ENCODE measurements around the gene MEGF11.
A peak's percentile ranks its signal among the peaks of the same experiment; 100 is the strongest.
"Not testable (repeated sequence)": the region's sequence is repeated elsewhere in the genome, so short reads cannot be mapped to it uniquely, and the experiment has no call there.

Gene MEGF11

DNA sequence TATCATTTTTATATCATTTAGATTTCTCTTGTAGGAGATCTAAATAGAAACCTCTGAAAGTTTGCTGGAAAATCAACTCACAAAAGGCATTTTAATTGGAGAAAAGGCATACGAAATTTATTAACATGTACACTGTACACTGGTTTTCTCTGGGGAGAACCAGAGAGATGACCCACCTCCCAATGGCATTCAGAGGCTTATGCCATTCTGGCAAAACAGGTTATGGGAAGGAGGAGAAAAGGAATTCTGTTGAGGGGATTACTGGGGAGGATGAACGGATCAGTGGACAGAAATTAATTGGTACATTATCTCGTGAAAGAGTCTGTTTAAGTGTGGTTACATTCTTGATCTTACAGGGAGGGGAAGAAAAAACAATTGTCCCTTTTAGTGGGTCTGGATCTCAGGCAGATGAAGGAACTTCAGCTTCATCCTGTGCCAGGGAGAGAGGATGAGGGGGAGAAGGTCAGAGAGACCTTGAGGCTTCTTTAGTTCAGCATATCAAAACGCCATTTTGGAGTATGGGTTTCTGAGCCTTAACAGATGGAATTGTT is 367.8 kb downstream of the MEGF11 start:
- H3K4me1 ChIP-seq: peaks cover 11 to 37% (median 16%) of the 10 kb centered on the region in 10 experiments; a peak in 18 of 20 replicates
- H4K20me1 ChIP-seq: peaks cover 0 to 100% (median 20%) of the 10 kb centered on the region in 11 experiments; a peak in 14 of 22 replicates
- no peaks in the 10 kb centered on the region for H3K27me3 ChIP-seq
- H3K27ac ChIP-seq: no peak overlapping the region
- no peak overlapping the region for H3K9ac ChIP-seq
- no peak overlapping the region for H3K4me2 ChIP-seq
- peaks cover 85 to 100% (median 96%) of the 10 kb centered on the region in 11 experiments for H3K36me3 ChIP-seq
- H3K4me3 ChIP-seq: no peak overlapping the region
- no peaks in the 10 kb centered on the region for H3K9me3 ChIP-seq (replicated peaks in 1 of 11)
- TF ChIP-seq Cebpa-rat (IDR thresholded peaks at IDR 0.05): no peak

GRCh38 chr15:65884511-65884910 is 369.0 kb downstream of the MEGF11 start:
- Histone ChIP-seq H3K4me1 (peaks cover 11 to 37% (median 17%) of the 10 kb centered on the region in 10 experiments; a peak in 18 of 20 replicates), H3K9ac (no peak overlapping the region), H3K36me3 (peaks cover 84 to 100% (median 95%) of the 10 kb centered on the region in 11 experiments), H4K20me1 (peaks cover 0 to 99% (median 21%) of the 10 kb centered on the region in 11 experiments; a peak in 13 of 22 replicates), H3K27ac (no peak overlapping the region; a peak in 1 of 22 replicates), H3K27me3 (no peaks in the 10 kb centered on the region), H3K4me3 (no peak overlapping the region), H3K9me3 (replicated peaks in 1 of 11) (no peaks in the 10 kb centered on the region), H3K4me2 (peak overlapping the region in 1 of 11 experiments; percentile 33; a peak in 2 of 22 replicates)
- TF ChIP-seq Cebpa-rat (IDR thresholded peaks at IDR 0.05): no peak

DNA sequence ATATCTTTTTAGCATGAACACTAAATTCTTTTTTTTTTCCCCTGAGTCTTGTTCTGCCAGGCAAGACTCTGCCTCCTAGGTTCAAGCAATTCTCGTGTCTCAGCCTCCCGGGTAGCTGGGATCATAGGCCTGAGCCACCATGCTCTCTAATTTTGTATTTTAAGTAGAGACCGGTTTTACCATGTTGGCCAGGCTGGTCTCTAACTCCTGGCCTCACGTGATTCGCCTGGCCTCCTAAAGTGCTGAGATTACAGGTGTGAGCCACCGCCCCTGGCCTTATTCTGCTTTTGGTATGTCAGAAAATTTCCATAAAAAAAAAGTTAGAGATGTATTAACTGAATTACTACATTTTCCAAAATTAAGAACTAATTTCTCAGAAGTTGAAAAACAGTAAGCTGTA is 370.0 kb downstream of the MEGF11 start:
- peaks cover 11 to 29% (median 17%) of the 10 kb centered on the region in 10 experiments; a peak in 18 of 20 replicates for H3K4me1 ChIP-seq
- H3K36me3 ChIP-seq: peaks cover 84 to 100% (median 95%) of the 10 kb centered on the region in 11 experiments
- no peak for TF ChIP-seq Cebpa-rat (IDR thresholded peaks at IDR 0.05)
- no peak overlapping the region for H3K4me3 ChIP-seq
- peak overlapping the region in 1 of 11 experiments; percentile 42; a peak in 1 of 22 replicates for H3K9ac ChIP-seq
- peaks cover 0 to 99% (median 23%) of the 10 kb centered on the region in 11 experiments; a peak in 13 of 22 replicates for H4K20me1 ChIP-seq
- no peaks in the 10 kb centered on the region for H3K27me3 ChIP-seq
- H3K4me2 ChIP-seq: peak overlapping the region in 1 of 11 experiments; percentile 33; a peak in 2 of 22 replicates
- H3K9me3 ChIP-seq (replicated peaks in 1 of 11): no peaks in the 10 kb centered on the region
- H3K27ac ChIP-seq: no peak overlapping the region; a peak in 2 of 22 replicates

DNA sequence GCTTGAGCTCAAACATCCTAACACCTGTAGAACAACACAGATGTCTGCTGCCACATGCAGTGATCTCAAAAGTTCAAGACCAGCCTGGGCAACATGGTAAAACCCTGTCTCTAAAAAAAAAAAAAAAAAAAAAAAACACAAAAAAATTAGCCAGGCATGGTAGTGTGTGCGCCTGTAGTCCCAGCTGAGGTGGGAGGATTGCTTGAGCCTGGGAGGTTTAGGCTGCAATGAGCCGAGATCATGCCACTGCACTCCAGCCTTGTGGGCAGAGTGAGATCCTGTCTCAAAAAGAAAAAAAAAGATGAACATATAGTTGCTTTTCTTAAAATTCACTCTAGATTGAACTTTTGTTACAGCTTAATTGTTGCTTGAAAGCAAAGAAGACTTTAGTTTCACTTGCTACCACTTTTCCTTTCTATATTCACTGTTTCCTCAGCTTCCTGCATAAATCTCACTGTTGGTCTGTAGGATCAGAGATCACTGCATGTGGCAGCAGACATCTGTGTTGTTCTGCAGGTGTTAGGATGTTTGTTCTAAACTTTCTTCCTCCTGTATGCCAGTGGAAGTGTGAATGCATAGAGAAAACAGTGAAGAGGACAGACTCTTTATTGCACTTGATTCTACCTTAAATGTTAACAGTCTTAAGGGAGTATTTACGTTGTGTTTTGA is 371.6 kb downstream of the MEGF11 start:
- Histone ChIP-seq H3K36me3 (peaks cover 84 to 100% (median 95%) of the 10 kb centered on the region in 11 experiments), H4K20me1 (peaks cover 7 to 99% (median 38%) of the 10 kb centered on the region in 11 experiments; a peak in 15 of 22 replicates), H3K4me1 (peaks cover 11 to 25% (median 17%) of the 10 kb centered on the region in 10 experiments; a peak in 18 of 20 replicates), H3K4me3 (no peak overlapping the region), H3K27ac (peak overlapping the region in 1 of 11 experiments; percentile 38; a peak in 2 of 22 replicates), H3K4me2 (peak overlapping the region in 8 of 11 experiments; percentile 30 to 63 (median 54); a peak in 14 of 22 replicates), H3K9me3 (replicated peaks in 1 of 11) (no peaks in the 10 kb centered on the region), H3K9ac (peak overlapping the region in 1 of 11 experiments; percentile 38; a peak in 1 of 22 replicates), H3K27me3 (no peaks in the 10 kb centered on the region)
- no peak for TF ChIP-seq Cebpa-rat (IDR thresholded peaks at IDR 0.05)

DNA sequence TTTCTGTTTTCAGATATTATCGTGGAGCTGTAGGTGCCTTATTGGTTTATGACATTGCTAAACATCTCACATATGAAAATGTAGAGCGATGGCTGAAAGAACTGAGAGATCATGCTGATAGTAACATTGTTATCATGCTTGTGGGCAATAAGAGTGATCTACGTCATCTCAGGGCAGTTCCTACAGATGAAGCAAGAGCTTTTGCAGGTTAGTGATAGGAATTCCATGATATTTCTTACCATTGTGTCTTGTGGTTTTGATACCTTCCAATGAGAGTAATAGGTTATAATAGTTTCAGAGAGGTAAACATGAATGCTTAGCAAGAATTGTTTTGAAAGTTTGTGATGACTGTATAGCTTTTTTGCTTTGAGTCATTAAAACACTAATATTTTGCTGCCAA is 375.8 kb downstream of the MEGF11 start:
- peaks cover 74 to 93% (median 85%) of the 10 kb centered on the region in 11 experiments for H3K36me3 ChIP-seq
- H3K4me3 ChIP-seq: no peak overlapping the region
- TF ChIP-seq Cebpa-rat (IDR thresholded peaks at IDR 0.05): no peak
- H3K9me3 ChIP-seq (replicated peaks in 1 of 11): no peaks in the 10 kb centered on the region
- no peak overlapping the region for H3K4me2 ChIP-seq
- no peaks in the 10 kb centered on the region for H3K27me3 ChIP-seq
- peaks cover 31 to 100% (median 67%) of the 10 kb centered on the region in 11 experiments; a peak in 21 of 22 replicates for H4K20me1 ChIP-seq
- H3K4me1 ChIP-seq: peaks cover 13 to 36% (median 19%) of the 10 kb centered on the region in 10 experiments; a peak in 19 of 20 replicates
- no peak overlapping the region for H3K27ac ChIP-seq
- H3K9ac ChIP-seq: no peak overlapping the region

DNA sequence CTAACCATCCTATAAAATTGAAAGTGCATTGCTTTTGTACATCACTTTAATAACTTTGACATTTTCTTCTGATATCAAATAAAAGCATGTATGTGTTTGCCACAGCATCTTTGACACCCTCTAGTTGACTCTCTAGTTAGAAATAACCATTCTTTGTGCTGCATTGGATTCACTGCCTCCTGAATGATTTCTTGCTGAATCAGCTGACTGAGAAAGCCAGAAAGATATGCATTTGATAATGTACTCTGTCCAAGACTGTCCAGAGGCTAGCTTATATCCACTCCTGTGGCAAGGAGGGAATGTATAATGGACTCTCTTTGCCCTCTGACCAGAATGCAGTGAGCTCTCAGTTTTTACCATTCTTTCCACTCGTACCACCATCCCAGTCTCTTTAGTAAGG is 378.1 kb downstream of the MEGF11 start:
- Histone ChIP-seq H3K9me3 (replicated peaks in 1 of 11) (peaks cover 0 to 3% (median 0%) of the 10 kb centered on the region in 11 experiments; a peak in 1 of 22 replicates), H4K20me1 (peaks cover 31 to 96% (median 65%) of the 10 kb centered on the region in 11 experiments; a peak in 21 of 22 replicates), H3K4me2 (peak overlapping the region in 1 of 11 experiments; percentile 8; a peak in 2 of 22 replicates), H3K4me1 (peaks cover 14 to 42% (median 22%) of the 10 kb centered on the region in 10 experiments), H3K27ac (no peak overlapping the region), H3K9ac (no peak overlapping the region), H3K27me3 (no peaks in the 10 kb centered on the region), H3K36me3 (peaks cover 60 to 72% (median 64%) of the 10 kb centered on the region in 11 experiments), H3K4me3 (no peak overlapping the region)
- no peak for TF ChIP-seq Cebpa-rat (IDR thresholded peaks at IDR 0.05)

DNA sequence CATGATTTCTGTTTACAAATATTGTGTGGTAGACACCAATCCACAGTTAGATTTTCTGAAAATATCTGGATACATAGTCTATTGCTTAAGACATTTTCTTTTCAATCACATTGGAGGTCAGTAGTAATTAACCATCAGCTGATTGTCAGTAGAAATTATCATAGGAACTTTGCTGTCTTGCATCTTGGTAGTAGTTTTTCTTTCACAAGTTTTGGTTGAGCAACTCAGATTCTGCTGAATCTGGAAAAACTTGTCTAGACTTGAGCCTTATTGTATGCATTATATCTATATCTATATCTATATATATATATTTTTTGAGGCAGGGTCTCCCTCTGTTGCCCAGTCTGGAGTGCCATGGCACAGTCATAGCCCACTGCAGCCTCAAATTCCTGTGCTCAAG is 380.3 kb downstream of the MEGF11 start:
- H4K20me1 ChIP-seq: peaks cover 31 to 84% (median 65%) of the 10 kb centered on the region in 11 experiments; a peak in 21 of 22 replicates
- H3K27ac ChIP-seq: no peak overlapping the region
- peaks cover 40 to 50% (median 43%) of the 10 kb centered on the region in 11 experiments for H3K36me3 ChIP-seq
- no peak for TF ChIP-seq Cebpa-rat (IDR thresholded peaks at IDR 0.05)
- peak overlapping the region in 4 of 11 experiments; percentile 79 to 93 (median 91); a peak in 6 of 22 replicates for H3K4me2 ChIP-seq
- H3K27me3 ChIP-seq: no peaks in the 10 kb centered on the region
- no peak overlapping the region for H3K9ac ChIP-seq
- peaks cover 0 to 3% (median 0%) of the 10 kb centered on the region in 11 experiments; a peak in 1 of 22 replicates for H3K9me3 ChIP-seq (replicated peaks in 1 of 11)
- peaks cover 14 to 42% (median 24%) of the 10 kb centered on the region in 10 experiments for H3K4me1 ChIP-seq
- no peak overlapping the region for H3K4me3 ChIP-seq

DNA sequence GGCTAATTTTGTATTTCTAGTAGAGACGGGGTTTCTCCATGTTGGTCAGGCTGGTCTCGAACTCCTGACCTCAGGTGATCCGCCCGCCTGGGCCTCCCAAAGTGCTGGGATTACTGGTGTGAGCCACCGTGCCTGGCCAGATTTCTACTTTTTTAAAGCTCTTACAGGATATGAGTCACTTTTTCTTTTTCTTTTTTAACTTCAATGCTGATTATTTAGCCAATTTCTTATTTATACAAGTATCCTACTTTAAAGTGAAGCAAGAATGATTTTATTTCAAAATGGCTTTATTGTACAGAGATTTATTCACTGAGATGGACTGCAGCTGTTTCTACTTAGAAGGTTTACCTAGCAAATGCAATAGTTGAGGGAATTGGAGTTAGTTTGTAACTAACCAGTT is 381.0 kb downstream of the MEGF11 start:
- not testable (repeated sequence) for H3K27ac ChIP-seq
- peak overlapping the region in 9 of 11 experiments; percentile 22 to 93 (median 89); a peak in 11 of 22 replicates for H3K4me2 ChIP-seq

GRCh38 chr15:65871886-65872285 is 381.7 kb downstream of the MEGF11 start:
- H3K9me3 ChIP-seq (replicated peaks in 1 of 11); H3K27ac ChIP-seq; H3K27me3 ChIP-seq: not testable (repeated sequence)
- H4K20me1 ChIP-seq: peaks cover 27 to 70% (median 59%) of the 10 kb centered on the region in 11 experiments; a peak in 21 of 22 replicates
- H3K4me2 ChIP-seq: peak overlapping the region; percentile 79 to 93 (median 89); a peak in 20 of 22 replicates
- H3K9ac ChIP-seq: peak overlapping the region in 2 of 11 experiments; percentile 43 to 90; a peak in 3 of 22 replicates
- H3K36me3 ChIP-seq: peaks cover 26 to 37% (median 29%) of the 10 kb centered on the region in 11 experiments
- H3K4me1 ChIP-seq: peaks cover 14 to 42% (median 24%) of the 10 kb centered on the region in 10 experiments
- H3K4me3 ChIP-seq: peak overlapping the region in 8 of 10 experiments; percentile 11 to 91 (median 84); a peak in 2 of 20 replicates

More for the DNA sequence above, 381.0 kb downstream of the MEGF11 start:
- peaks cover 31 to 77% (median 65%) of the 10 kb centered on the region in 11 experiments; a peak in 21 of 22 replicates for H4K20me1 ChIP-seq
- not testable (repeated sequence) for H3K9ac ChIP-seq; H3K9me3 ChIP-seq (replicated peaks in 1 of 11); H3K27me3 ChIP-seq; H3K4me3 ChIP-seq
- H3K4me1 ChIP-seq: peaks cover 14 to 42% (median 24%) of the 10 kb centered on the region in 10 experiments
- peaks cover 34 to 44% (median 36%) of the 10 kb centered on the region in 11 experiments for H3K36me3 ChIP-seq

Data from BLaER1 treated with 17β-estradiol and CSF1 and Interleukin-3, amounts not matched to agents 10 nM and 100 nM (cell line).